ENCODE results near the gene TCF4.

The TCF4 gene

GRCh38 chr18:55419132-55419946, 168.7 kb downstream of the TCF4 start:
- DNase-seq (ENCODE audit: extremely low read depth in 1 of 2, low read depth in 1 of 2) = no peak

- no peak for DNase-seq (ENCODE audit: extremely low read depth in 1 of 2, low read depth in 1 of 2)
Observed at GRCh38 chr18:55418439-55418838, 169.6 kb downstream of the TCF4 start.

GRCh38 chr18:55416791-55417190, 171.2 kb downstream of the TCF4 start:
- no peak for DNase-seq (ENCODE audit: extremely low read depth in 1 of 2, low read depth in 1 of 2)

GRCh38 chr18:55415258-55415871, 172.6 kb downstream of the TCF4 start:
- peak; percentile 35 to 57 for DNase-seq (ENCODE audit: extremely low read depth in 1 of 2, low read depth in 1 of 2)

- no peak for DNase-seq (ENCODE audit: extremely low read depth in 1 of 2, low read depth in 1 of 2)
Observed at GRCh38 chr18:55414475-55414874, 173.5 kb downstream of the TCF4 start.

- DNase-seq (ENCODE audit: extremely low read depth in 1 of 2, low read depth in 1 of 2) = no peak
Observed at GRCh38 chr18:55413474-55413873, 174.5 kb downstream of the TCF4 start.

GRCh38 chr18:55407774-55408535, 180.0 kb downstream of the TCF4 start:
- DNase-seq (ENCODE audit: extremely low read depth in 1 of 2, low read depth in 1 of 2) = no peak

GRCh38 chr18:55407191-55407590, 180.8 kb downstream of the TCF4 start:
- DNase-seq (ENCODE audit: extremely low read depth in 1 of 2, low read depth in 1 of 2) = no peak

- DNase-seq (ENCODE audit: extremely low read depth in 1 of 2, low read depth in 1 of 2) = no peak
Observed at GRCh38 chr18:55406451-55406991, 181.5 kb downstream of the TCF4 start.

GRCh38 chr18:55405893-55406406, 182.0 kb downstream of the TCF4 start:
- no peak for DNase-seq (ENCODE audit: extremely low read depth in 1 of 2, low read depth in 1 of 2)

- DNase-seq (ENCODE audit: extremely low read depth in 1 of 2, low read depth in 1 of 2) = no peak
Observed at GRCh38 chr18:55405475-55405874, 182.5 kb downstream of the TCF4 start.

GRCh38 chr18:55404832-55405465, 183.0 kb downstream of the TCF4 start:
- DNase-seq (ENCODE audit: extremely low read depth in 1 of 2, low read depth in 1 of 2) = no peak

- DNase-seq (ENCODE audit: extremely low read depth in 1 of 2, low read depth in 1 of 2) = no peak
Observed at GRCh38 chr18:55404136-55404830, 183.7 kb downstream of the TCF4 start.

GRCh38 chr18:55403421-55403949, 184.5 kb downstream of the TCF4 start:
- DNase-seq (ENCODE audit: extremely low read depth in 1 of 2, low read depth in 1 of 2) = no peak

- no peak for DNase-seq (ENCODE audit: extremely low read depth in 1 of 2, low read depth in 1 of 2)
Observed at GRCh38 chr18:55402731-55403405, 185.1 kb downstream of the TCF4 start.

- DNase-seq (ENCODE audit: extremely low read depth in 1 of 2, low read depth in 1 of 2) = no peak
Observed at GRCh38 chr18:55401638-55402191, 186.3 kb downstream of the TCF4 start.

GRCh38 chr18:55400590-55401541, 187.1 kb downstream of the TCF4 start:
- no peak for DNase-seq (ENCODE audit: extremely low read depth in 1 of 2, low read depth in 1 of 2)

GRCh38 chr18:55400081-55400480, 187.9 kb downstream of the TCF4 start:
- DNase-seq (ENCODE audit: extremely low read depth in 1 of 2, low read depth in 1 of 2) = no peak
